ENCODE measurements around the gene GMFB.

DNA sequence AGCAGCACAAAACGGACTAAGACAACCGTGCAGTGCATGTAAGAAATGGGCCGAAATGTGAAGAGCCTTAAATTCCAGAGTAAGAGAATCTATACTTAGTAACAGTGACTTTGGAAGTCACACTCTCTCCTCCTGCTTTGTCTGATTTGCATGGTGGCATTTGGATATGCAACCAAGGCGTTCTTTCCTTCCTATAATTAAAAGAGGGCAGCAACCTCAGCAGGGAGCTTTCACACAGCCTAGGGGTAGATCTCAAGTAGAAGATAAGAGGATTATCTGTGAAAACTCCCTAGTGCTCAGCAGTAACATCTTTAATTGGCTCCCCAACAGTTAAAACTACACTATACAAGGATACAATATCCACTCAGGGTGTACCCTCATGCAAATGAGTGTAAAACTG lies 16.5 kb downstream of the GMFB start:
- TF ChIP-seq, protein P1, sequence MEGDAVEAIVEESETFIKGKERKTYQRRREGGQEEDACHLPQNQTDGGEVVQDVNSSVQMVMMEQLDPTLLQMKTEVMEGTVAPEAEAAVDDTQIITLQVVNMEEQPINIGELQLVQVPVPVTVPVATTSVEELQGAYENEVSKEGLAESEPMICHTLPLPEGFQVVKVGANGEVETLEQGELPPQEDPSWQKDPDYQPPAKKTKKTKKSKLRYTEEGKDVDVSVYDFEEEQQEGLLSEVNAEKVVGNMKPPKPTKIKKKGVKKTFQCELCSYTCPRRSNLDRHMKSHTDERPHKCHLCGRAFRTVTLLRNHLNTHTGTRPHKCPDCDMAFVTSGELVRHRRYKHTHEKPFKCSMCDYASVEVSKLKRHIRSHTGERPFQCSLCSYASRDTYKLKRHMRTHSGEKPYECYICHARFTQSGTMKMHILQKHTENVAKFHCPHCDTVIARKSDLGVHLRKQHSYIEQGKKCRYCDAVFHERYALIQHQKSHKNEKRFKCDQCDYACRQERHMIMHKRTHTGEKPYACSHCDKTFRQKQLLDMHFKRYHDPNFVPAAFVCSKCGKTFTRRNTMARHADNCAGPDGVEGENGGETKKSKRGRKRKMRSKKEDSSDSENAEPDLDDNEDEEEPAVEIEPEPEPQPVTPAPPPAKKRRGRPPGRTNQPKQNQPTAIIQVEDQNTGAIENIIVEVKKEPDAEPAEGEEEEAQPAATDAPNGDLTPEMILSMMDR (IDR thresholded peaks at IDR 0.05) = no peak
- TF ChIP-seq POLR2A (IDR thresholded peaks at IDR 0.05) = no peak

All from lower leg skin (tissue), 3 donors.